SK-N-SH (cell line): ENCODE measurements around the gene PXK. TPM values are rescaled to one million over a fixed set of nuclear protein-coding genes. Genes with fewer than 3 reads are reported as not detected.

Experiments
- CTCF ChIA-PET: fragments of 300-600, 350-600 bp; formaldehyde crosslinking; extraction: SDS; loops from one replicate; lab custom pipeline; 2021; lab: Yijun Ruan, JAX
- POLR2A ChIA-PET: fragments of 350-600 bp; sonication (Branson Sonifier 250); formaldehyde crosslinking; extraction: SDS; loops from one replicate; lab custom pipeline; 2020; ENCODE audit warnings: antibody characterized with exemption, inconsistent platforms; lab: Yijun Ruan, JAX
- DNase-seq: peaks from one replicate; pipeline ENCODE4 v3.0.0; 2012
- H2AFZ ChIP-seq: fragments of 200-600 bp; sonication (generic); 2 replicates; pipeline ENCODE4 v1.8.1; 2016; ENCODE audit warnings: antibody characterized with exemption, mild to moderate bottlenecking, low read depth
- H3F3A ChIP-seq: fragments of 200-600 bp; sonication (generic); replicated peaks from 2 replicates; pipeline ENCODE3; 2016; ENCODE audit warnings: antibody characterized with exemption, mild to moderate bottlenecking; ENCODE audit not compliant: insufficient read depth
- H3K27ac ChIP-seq, 2 experiments: fragments of 200-500 bp in 1 of 2; fragments of 200-600 bp in 1 of 2; sonication (Bioruptor generic) in 1 of 2; sonication (generic), shearing (Covaris generic) in 1 of 2; 2 replicates each; pipeline versions ENCODE4 v1.5.1 to v1.6.1; 2014 to 2016; ENCODE audit warnings: low read depth in 2 of 2, inconsistent platforms in 1 of 2, low read length in 1 of 2, mild to moderate bottlenecking in 1 of 2, mixed read lengths in 1 of 2
- H3K27me3 ChIP-seq: fragments of 200-600 bp; sonication (generic), shearing (Covaris generic); 2 replicates; pipeline ENCODE4 v1.6.1; 2016; ENCODE audit warnings: mixed run types; ENCODE audit not compliant: insufficient read depth
- H3K36me3 ChIP-seq, 2 experiments: fragments of 200-500 bp in 1 of 2; fragments of 200-600 bp in 1 of 2; sonication (Bioruptor generic) in 1 of 2; sonication (generic) in 1 of 2; replicated peaks in 1 of 2; 2 replicates each; pipeline versions ENCODE3 to v1.5.1; 2014 to 2016; ENCODE audit warnings: low read length in 1 of 2, mild to moderate bottlenecking in 1 of 2; ENCODE audit not compliant: insufficient read depth in 2 of 2, control insufficient read depth in 1 of 2
- H3K4me1 ChIP-seq, 2 experiments: fragments of 200-500 bp in 1 of 2; fragments of 200-600 bp in 1 of 2; sonication (Bioruptor generic) in 1 of 2; sonication (generic), shearing (Covaris generic) in 1 of 2; 2 replicates each; pipeline versions ENCODE4 v1.5.1 to v1.6.1; 2014 to 2016; ENCODE audit warnings: low read depth in 1 of 2, low read length in 1 of 2, mixed run types in 1 of 2; ENCODE audit not compliant: insufficient read depth in 2 of 2, control insufficient read depth in 1 of 2
- H3K4me2 ChIP-seq: fragments of 200-600 bp; sonication (generic), shearing (Covaris generic); 2 replicates; pipeline ENCODE4 v1.6.1; 2017; ENCODE audit warnings: mixed run types
- H3K4me3 ChIP-seq, 2 experiments: fragments of 200-500 bp in 1 of 2; fragments of 200-600 bp in 1 of 2; sonication (Bioruptor generic) in 1 of 2; sonication (generic), shearing (Covaris generic) in 1 of 2; 2 replicates each; pipeline versions ENCODE4 v1.5.1 to v1.8.1; 2014 to 2016; ENCODE audit warnings: low read depth in 2 of 2, inconsistent platforms in 1 of 2, low read length in 1 of 2, mild to moderate bottlenecking in 1 of 2, mixed read lengths in 1 of 2, moderate library complexity in 1 of 2
- H3K79me2 ChIP-seq: fragments of 200-600 bp; sonication (generic); 2 replicates; pipeline ENCODE4 v1.8.1; 2017; ENCODE audit warnings: mild to moderate bottlenecking; ENCODE audit not compliant: insufficient read depth
- H3K9ac ChIP-seq: fragments of 200-600 bp; sonication (generic); 2 replicates; pipeline ENCODE4 v1.6.1; 2017; ENCODE audit warnings: mixed run types
- H3K9me2 ChIP-seq: fragments of 200-600 bp; sonication (generic); 2 replicates; pipeline ENCODE4 v1.6.1; 2017; ENCODE audit warnings: mixed run types
- H3K9me3 ChIP-seq: fragments of 200-600 bp; sonication (generic); 2 replicates; pipeline ENCODE4 v1.6.1; 2017; ENCODE audit warnings: mixed run types, mild to moderate bottlenecking, moderate library complexity
- H4K20me1 ChIP-seq: fragments of 200-600 bp; sonication (generic); 2 replicates; pipeline ENCODE4 v1.6.1; 2017; ENCODE audit warnings: mild to moderate bottlenecking, mixed run types; ENCODE audit not compliant: insufficient read depth
- ELF1 ChIP-seq: IDR thresholded peaks from 2 replicates; pipeline ENCODE4 v1.4.0; 2012
- EZH2phosphoT487 ChIP-seq: fragments of 200-600 bp; sonication (generic); IDR thresholded peaks from 2 replicates; pipeline ENCODE4 v1.6.1; 2017; ENCODE audit warnings: low read depth, mixed run types, mild to moderate bottlenecking, antibody characterized with exemption, moderate library complexity, borderline replicate concordance
- FOSL2 ChIP-seq: IDR thresholded peaks from 2 replicates; pipeline ENCODE4 v1.4.0; 2012; ENCODE audit warnings: low read depth, mild to moderate bottlenecking, moderate library complexity, borderline replicate concordance
- GABPA ChIP-seq: IDR thresholded peaks from 2 replicates; pipeline ENCODE4 v1.4.0; 2012; ENCODE audit warnings: low read depth, mild to moderate bottlenecking
- IRF3 ChIP-seq: fragments of 150-350 bp; IDR thresholded peaks from 2 replicates; pipeline ENCODE4 v1.6.1; 2016; ENCODE audit warnings: mild to moderate bottlenecking, low read depth, low read length
- JUND ChIP-seq: IDR thresholded peaks from 2 replicates; pipeline ENCODE4 v1.4.0; 2012
- NFIC ChIP-seq: IDR thresholded peaks from 2 replicates; pipeline ENCODE4 v1.4.0; 2012; ENCODE audit warnings: borderline replicate concordance
- NRF1 ChIP-seq: IDR thresholded peaks from 2 replicates; pipeline ENCODE4 v1.6.1; 2012; ENCODE audit warnings: low read depth, mild to moderate bottlenecking, low read length
- PBX3 ChIP-seq: IDR thresholded peaks from 2 replicates; pipeline ENCODE4; 2012
- POLR2AphosphoS5 ChIP-seq: IDR thresholded peaks from 2 replicates; pipeline ENCODE4 v1.6.1; 2012; ENCODE audit warnings: low read depth, low read length
- RCOR1 ChIP-seq: fragments of 150-350 bp; IDR thresholded peaks from 2 replicates; pipeline ENCODE4 v1.6.1; 2017; ENCODE audit warnings: antibody characterized with exemption, low read length
- REST ChIP-seq: IDR thresholded peaks from 2 replicates; pipeline ENCODE4 v1.6.1; 2012; ENCODE audit warnings: mild to moderate bottlenecking, low read depth, low read length, moderate library complexity
- RFX5 ChIP-seq: IDR thresholded peaks from 2 replicates; pipeline ENCODE4 v1.6.1; 2012; ENCODE audit warnings: mild to moderate bottlenecking, improper control_type of control experiment, low read length
- RXRA ChIP-seq: IDR thresholded peaks from 2 replicates; pipeline ENCODE4 v1.4.0; 2012; ENCODE audit warnings: low read depth, mild to moderate bottlenecking, borderline replicate concordance
- SMC3 ChIP-seq: IDR thresholded peaks from 2 replicates; pipeline ENCODE4 v1.6.1; 2012; ENCODE audit warnings: low read depth, low read length, improper control_type of control experiment
- TAF1 ChIP-seq: IDR thresholded peaks from 2 replicates; pipeline ENCODE4 v1.6.1; 2012; ENCODE audit warnings: low read depth, mild to moderate bottlenecking, low read length, moderate library complexity, borderline replicate concordance
- TCF12 ChIP-seq: IDR thresholded peaks from 2 replicates; pipeline ENCODE4 v1.4.0; 2012
- WGBS: methylation state at CpG from one replicate; pipeline ENCODE4 v1.1.6; 2017; ENCODE audit warnings: low lambda C conversion rate; 5-methylcytosine and 5-hydroxymethylcytosine counted together
- polyA plus RNA-seq, 3 experiments: library from polyadenylated mRNA; depleted of rRNA; stranded (reverse); fragments of >200 nt; gene quantifications; 2 replicates each; pipeline ENCODE4 v1.2.3, GENCODE V29; 2012
- TF ChIP-seq, protein P1 (sequence below): IDR thresholded peaks from 2 replicates; pipeline ENCODE4 v1.4.0; 2012; ENCODE audit warnings: low read depth, borderline replicate concordance
- TF ChIP-seq, protein P2 (sequence below): IDR thresholded peaks from 2 replicates; pipeline ENCODE4 v1.4.0; 2012; ENCODE audit warnings: low read depth, borderline replicate concordance

PXK gene
- polyA plus RNA-seq, 1 of the 3 experiments (the other 2 are of a cell fraction) = 8.4 TPM

DNA sequence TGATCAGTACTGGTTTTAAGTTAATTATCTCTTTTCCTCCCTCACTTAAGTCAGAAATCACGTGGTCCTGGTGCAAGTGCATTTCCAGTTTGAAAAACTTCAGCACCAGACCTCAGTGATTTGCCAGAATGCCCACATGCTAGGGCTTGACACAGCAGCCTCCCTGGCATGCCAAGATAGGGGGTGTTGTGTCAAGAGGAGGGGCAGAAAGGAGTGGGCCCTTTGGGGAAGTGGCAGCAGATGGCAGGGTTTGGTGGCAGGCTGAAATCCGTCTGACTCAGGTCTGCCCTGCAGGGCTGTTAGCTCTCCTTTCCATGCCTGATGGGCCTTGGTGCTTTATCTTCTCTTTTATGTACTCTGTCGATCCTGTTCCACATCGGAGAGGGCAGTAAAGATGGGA is 23.4 kb downstream of the PXK start:
- Histone ChIP-seq H3K79me2 (no peaks in the 10 kb centered on the region), H3K4me2 (no peak overlapping the region), H4K20me1 (no peaks in the 10 kb centered on the region), H3K27me3 (no peaks in the 10 kb centered on the region), H3K9ac (no peak overlapping the region), H3K36me3 (no peaks in the 10 kb centered on the region), H3K9me3 (no peaks in the 10 kb centered on the region), H3K4me3 (no peak overlapping the region), H3K9me2 (no peaks in the 10 kb centered on the region), H3K4me1 (peaks cover 0 to 7% of the 10 kb centered on the region in 2 experiments; a peak in 1 of 4 replicates)
- DNase-seq = peak; percentile 27
- POLR2A ChIA-PET = no interaction called here
- no peak for TF ChIP-seq IRF3
- TF ChIP-seq FOSL2 = no peak
- no peak for TF ChIP-seq NRF1
- no peak for TF ChIP-seq JUND
- TF ChIP-seq SMC3 = no peak
- no peak for TF ChIP-seq EZH2phosphoT487
- no peak for TF ChIP-seq NFIC
- no peak for TF ChIP-seq RFX5
- no peak for TF ChIP-seq POLR2AphosphoS5
- TF ChIP-seq REST = no peak
- TF ChIP-seq PBX3 = no peak
- TF ChIP-seq TAF1 = no peak
- TF ChIP-seq, all 33 proteins: peak for 0
- H3K27ac ChIP-seq = no peak overlapping the region
- WGBS = 82% methylated on average over 4 of the region's 4 CpGs
- H2AFZ ChIP-seq = no peak overlapping the region
- CTCF ChIA-PET = no interaction called here
- H3F3A ChIP-seq = no peaks in the 10 kb centered on the region

DNA sequence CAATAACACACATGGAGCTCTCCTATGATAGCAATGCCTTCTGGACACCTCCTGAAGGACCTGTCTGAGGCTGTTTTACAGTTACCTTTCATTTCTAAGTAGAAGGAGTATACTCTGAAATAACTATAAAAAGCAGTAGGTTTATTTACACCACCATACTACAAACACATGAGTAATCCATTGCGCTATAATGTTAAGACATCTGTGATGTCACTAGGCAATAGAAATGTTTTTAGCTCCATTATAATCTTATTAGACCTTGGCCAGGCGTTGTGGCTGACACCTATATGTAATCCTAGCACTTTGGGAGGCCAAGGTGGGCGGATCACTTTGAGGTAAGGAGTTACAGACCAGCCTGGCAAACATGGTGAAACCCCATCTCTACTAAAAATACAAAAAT is 24.7 kb downstream of the PXK start:
- Histone ChIP-seq H3K4me2 (no peak overlapping the region), H3K9me2 (no peaks in the 10 kb centered on the region), H3K79me2 (no peaks in the 10 kb centered on the region), H3K27ac (no peak overlapping the region), H3K9me3 (no peaks in the 10 kb centered on the region), H4K20me1 (no peaks in the 10 kb centered on the region), H3K36me3 (no peaks in the 10 kb centered on the region), H3K9ac (no peak overlapping the region), H3K4me3 (no peak overlapping the region), H3F3A (peaks cover 7% of the 10 kb centered on the region), H3K4me1 (peaks cover 0 to 3% of the 10 kb centered on the region in 2 experiments; a peak in 1 of 4 replicates), H3K27me3 (no peaks in the 10 kb centered on the region), H2AFZ (no peak overlapping the region)
- ChIA-PET CTCF (interaction anchor here (1.0 kb wide), 1 partner anchor 24 kb away, joined by 4 read pairs; no protein-coding TSS in a partner anchor), POLR2A (no interaction called here)
- no peak for DNase-seq
- 87% methylated on average over 3 of the region's 3 CpGs for WGBS
- TF ChIP-seq EZH2phosphoT487 (no peak), RCOR1 (no peak), JUND (no peak), TAF1 (no peak), ELF1 (no peak), POLR2AphosphoS5 (no peak), NRF1 (no peak), TCF12 (no peak), FOSL2 (no peak), GABPA (no peak), RXRA (no peak), RFX5 (no peak)
- TF ChIP-seq, protein P1, sequence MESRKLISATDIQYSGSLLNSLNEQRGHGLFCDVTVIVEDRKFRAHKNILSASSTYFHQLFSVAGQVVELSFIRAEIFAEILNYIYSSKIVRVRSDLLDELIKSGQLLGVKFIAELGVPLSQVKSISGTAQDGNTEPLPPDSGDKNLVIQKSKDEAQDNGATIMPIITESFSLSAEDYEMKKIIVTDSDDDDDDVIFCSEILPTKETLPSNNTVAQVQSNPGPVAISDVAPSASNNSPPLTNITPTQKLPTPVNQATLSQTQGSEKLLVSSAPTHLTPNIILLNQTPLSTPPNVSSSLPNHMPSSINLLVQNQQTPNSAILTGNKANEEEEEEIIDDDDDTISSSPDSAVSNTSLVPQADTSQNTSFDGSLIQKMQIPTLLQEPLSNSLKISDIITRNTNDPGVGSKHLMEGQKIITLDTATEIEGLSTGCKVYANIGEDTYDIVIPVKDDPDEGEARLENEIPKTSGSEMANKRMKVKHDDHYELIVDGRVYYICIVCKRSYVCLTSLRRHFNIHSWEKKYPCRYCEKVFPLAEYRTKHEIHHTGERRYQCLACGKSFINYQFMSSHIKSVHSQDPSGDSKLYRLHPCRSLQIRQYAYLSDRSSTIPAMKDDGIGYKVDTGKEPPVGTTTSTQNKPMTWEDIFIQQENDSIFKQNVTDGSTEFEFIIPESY = no peak
- TF ChIP-seq, protein P2, sequence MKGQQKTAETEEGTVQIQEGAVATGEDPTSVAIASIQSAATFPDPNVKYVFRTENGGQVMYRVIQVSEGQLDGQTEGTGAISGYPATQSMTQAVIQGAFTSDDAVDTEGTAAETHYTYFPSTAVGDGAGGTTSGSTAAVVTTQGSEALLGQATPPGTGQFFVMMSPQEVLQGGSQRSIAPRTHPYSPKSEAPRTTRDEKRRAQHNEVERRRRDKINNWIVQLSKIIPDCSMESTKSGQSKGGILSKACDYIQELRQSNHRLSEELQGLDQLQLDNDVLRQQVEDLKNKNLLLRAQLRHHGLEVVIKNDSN = no peak
